ENCODE data around the gene APMAP. TPM values are rescaled to one million over a fixed set of nuclear protein-coding genes. Genes with fewer than 3 reads are reported as not detected.

Gene APMAP
- total RNA-seq, 1 donor: 70.2 TPM

DNA sequence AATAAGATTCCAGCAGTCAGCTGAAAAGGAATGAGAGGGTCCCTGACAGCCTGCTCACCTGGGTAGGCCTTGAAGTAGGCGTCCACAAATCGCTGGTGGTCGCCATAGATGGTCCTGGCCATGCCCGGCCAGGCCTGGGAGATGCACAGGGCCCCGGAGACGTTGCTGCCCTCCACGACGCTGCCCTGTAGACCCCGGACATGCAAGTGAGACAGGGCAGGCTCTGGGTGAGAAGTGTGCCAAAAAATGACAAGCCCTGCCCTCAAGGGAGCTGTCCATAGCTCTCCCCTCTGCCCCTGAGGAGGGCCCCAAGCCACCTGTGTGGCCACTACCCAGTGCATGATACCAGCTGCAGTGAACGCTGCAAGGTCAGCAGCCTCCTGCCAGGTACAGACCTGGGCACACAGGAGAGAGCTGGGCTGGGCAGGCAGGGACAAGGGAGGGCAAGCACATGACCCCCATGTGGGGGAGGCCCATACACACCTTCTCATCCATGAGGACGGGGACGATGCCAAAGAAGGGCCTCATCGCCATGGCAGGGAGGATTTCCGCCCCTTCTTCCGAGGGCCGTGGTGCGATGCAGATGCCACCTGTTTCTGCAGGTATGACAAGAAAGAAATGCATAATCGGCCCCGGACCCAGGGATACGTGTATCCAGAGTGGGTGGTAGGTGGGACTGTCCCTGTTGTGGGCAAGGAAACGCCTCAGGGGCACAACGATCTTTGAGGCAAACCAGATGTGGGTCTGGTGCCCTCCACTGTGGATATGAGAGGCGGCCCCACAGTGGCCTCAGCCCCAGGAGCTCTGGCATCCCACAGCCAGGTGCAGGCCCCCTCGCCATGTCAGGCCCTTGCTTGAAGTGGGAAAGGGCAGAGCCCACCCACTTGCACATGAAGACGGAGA, 21.2 kb upstream of the APMAP start:
- no peak overlapping the region for H3K4me3 ChIP-seq (ENCODE audit: insufficient read depth, low read length)
- TF ChIP-seq, protein P1, sequence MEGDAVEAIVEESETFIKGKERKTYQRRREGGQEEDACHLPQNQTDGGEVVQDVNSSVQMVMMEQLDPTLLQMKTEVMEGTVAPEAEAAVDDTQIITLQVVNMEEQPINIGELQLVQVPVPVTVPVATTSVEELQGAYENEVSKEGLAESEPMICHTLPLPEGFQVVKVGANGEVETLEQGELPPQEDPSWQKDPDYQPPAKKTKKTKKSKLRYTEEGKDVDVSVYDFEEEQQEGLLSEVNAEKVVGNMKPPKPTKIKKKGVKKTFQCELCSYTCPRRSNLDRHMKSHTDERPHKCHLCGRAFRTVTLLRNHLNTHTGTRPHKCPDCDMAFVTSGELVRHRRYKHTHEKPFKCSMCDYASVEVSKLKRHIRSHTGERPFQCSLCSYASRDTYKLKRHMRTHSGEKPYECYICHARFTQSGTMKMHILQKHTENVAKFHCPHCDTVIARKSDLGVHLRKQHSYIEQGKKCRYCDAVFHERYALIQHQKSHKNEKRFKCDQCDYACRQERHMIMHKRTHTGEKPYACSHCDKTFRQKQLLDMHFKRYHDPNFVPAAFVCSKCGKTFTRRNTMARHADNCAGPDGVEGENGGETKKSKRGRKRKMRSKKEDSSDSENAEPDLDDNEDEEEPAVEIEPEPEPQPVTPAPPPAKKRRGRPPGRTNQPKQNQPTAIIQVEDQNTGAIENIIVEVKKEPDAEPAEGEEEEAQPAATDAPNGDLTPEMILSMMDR (IDR thresholded peaks at IDR 0.05; ENCODE audit: extremely low read depth, low read depth, low read length): no peak
- no peaks in the 10 kb centered on the region for H3K36me3 ChIP-seq (ENCODE audit: insufficient read depth, low read length)
- H4K20me1 ChIP-seq (ENCODE audit: insufficient read depth, low read length): no peaks in the 10 kb centered on the region
- H3K9me3 ChIP-seq (ENCODE audit: low read depth, low read length): no peaks in the 10 kb centered on the region
- H3K4me1 ChIP-seq (ENCODE audit: insufficient read depth, low read length): no peaks in the 10 kb centered on the region
- H2AFZ ChIP-seq (ENCODE audit: low read length): no peak overlapping the region
- H3K27ac ChIP-seq (ENCODE audit: low read depth, low read length): no peak overlapping the region
- no peak for DNase-seq (ENCODE audit: insufficient read length, low spot score, missing footprints)
- no peak overlapping the region for H3K4me2 ChIP-seq (ENCODE audit: insufficient read depth, low read length)
- no peaks in the 10 kb centered on the region for H3K27me3 ChIP-seq (ENCODE audit: insufficient read depth, low read length)
- no peaks in the 10 kb centered on the region for H3K79me2 ChIP-seq (ENCODE audit: insufficient read depth, low read length)

DNA sequence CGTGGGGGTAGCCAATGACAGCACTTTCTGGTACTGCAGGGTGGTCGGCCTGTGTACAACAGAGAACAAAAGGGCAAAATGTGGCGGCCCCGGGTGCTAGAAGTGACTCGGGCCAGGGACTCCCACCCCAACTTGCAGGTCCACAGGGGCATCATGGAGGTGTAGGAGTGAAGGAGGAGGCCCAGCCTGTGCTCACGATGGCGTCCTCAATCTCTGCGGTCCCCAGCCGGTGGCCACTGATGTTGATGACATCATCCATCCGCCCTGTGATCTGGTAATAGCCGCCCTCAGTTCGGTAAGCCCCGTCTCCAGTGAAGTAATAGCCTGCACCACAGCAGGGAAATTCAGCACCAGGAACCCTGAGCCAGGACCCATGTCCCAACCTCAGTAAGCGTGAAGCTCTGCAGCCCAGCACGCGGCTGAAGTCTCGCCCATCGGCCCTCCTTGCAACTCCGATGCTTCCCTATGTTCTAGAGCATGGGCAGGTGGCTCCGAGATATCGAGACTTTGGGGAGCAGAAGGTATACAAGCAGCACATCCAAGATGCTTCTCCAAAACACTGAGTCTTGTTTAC, 20.2 kb upstream of the APMAP start:
- H3K27ac ChIP-seq (ENCODE audit: low read depth, low read length): no peak overlapping the region
- no peaks in the 10 kb centered on the region for H3K9me3 ChIP-seq (ENCODE audit: low read depth, low read length)
- H2AFZ ChIP-seq (ENCODE audit: low read length): no peak overlapping the region
- no peaks in the 10 kb centered on the region for H3K4me1 ChIP-seq (ENCODE audit: insufficient read depth, low read length)
- TF ChIP-seq, protein P1 (IDR thresholded peaks at IDR 0.05; ENCODE audit: extremely low read depth, low read depth, low read length): no peak
- H3K4me2 ChIP-seq (ENCODE audit: insufficient read depth, low read length): no peak overlapping the region
- no peaks in the 10 kb centered on the region for H3K27me3 ChIP-seq (ENCODE audit: insufficient read depth, low read length)
- no peak overlapping the region for H3K4me3 ChIP-seq (ENCODE audit: insufficient read depth, low read length)
- H4K20me1 ChIP-seq (ENCODE audit: insufficient read depth, low read length): no peaks in the 10 kb centered on the region
- no peak for DNase-seq (ENCODE audit: insufficient read length, low spot score, missing footprints)
- H3K36me3 ChIP-seq (ENCODE audit: insufficient read depth, low read length): no peaks in the 10 kb centered on the region
- H3K79me2 ChIP-seq (ENCODE audit: insufficient read depth, low read length): no peaks in the 10 kb centered on the region

DNA sequence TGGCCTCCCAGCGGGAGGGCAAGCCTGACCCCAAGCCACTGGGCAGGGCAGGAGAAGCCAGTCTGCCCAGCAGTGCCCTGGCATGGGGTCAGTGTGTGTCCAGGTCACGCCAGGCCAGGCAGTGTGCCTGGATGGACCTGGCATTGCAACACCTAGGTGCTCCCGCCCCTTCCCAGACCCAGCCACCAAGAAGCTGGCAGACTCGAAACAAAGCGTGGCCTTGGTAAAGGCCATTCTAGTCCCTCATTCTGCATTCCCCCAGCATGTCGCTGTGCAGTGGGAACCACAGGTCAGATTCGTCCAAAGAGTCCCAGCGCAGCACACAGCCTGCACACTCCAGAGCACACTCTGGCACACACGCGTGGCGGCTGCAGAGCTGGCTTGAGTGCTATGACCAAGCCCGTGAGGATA, 19.3 kb upstream of the APMAP start:
- TF ChIP-seq, protein P1 (IDR thresholded peaks at IDR 0.05; ENCODE audit: extremely low read depth, low read depth, low read length): no peak
- no peak overlapping the region for H3K27ac ChIP-seq (ENCODE audit: low read depth, low read length)

DNA sequence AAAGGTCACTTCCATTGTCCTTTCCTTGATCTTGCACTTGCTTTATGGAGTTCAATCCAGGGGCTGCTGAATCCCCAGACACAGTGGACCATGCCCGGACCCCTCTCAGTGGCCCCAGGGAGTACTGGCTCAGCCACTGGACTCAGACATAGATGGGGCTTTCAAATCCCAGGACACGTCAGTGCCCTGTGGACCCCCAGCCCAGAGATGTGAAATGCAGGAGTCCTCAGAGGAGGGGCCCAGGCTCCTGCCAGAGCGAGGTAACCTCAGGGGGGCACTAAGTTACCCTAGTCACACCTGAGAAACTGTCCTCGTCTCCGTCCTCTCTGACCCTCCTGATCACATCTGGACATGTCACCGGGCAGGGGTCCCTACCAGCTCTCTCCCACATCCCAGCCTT, 18.7 kb upstream of the APMAP start:
- Histone ChIP-seq H3K27me3 (ENCODE audit: insufficient read depth, low read length) (no peaks in the 10 kb centered on the region), H3K79me2 (ENCODE audit: insufficient read depth, low read length) (no peaks in the 10 kb centered on the region), H3K36me3 (ENCODE audit: insufficient read depth, low read length) (no peaks in the 10 kb centered on the region), H3K4me2 (ENCODE audit: insufficient read depth, low read length) (no peak overlapping the region), H2AFZ (ENCODE audit: low read length) (no peak overlapping the region), H3K4me1 (ENCODE audit: insufficient read depth, low read length) (no peaks in the 10 kb centered on the region), H3K27ac (ENCODE audit: low read depth, low read length) (no peak overlapping the region), H4K20me1 (ENCODE audit: insufficient read depth, low read length) (no peaks in the 10 kb centered on the region), H3K4me3 (ENCODE audit: insufficient read depth, low read length) (no peak overlapping the region), H3K9me3 (ENCODE audit: low read depth, low read length) (no peaks in the 10 kb centered on the region)
- no peak for DNase-seq (ENCODE audit: insufficient read length, low spot score, missing footprints)
- TF ChIP-seq, protein P1 (IDR thresholded peaks at IDR 0.05; ENCODE audit: extremely low read depth, low read depth, low read length): no peak

More for the DNA sequence above, 19.3 kb upstream of the APMAP start:
- Histone ChIP-seq H3K4me2 (ENCODE audit: insufficient read depth, low read length) (no peak overlapping the region), H3K9me3 (ENCODE audit: low read depth, low read length) (no peaks in the 10 kb centered on the region), H4K20me1 (ENCODE audit: insufficient read depth, low read length) (no peaks in the 10 kb centered on the region), H2AFZ (ENCODE audit: low read length) (no peak overlapping the region), H3K79me2 (ENCODE audit: insufficient read depth, low read length) (no peaks in the 10 kb centered on the region), H3K27me3 (ENCODE audit: insufficient read depth, low read length) (no peaks in the 10 kb centered on the region), H3K4me1 (ENCODE audit: insufficient read depth, low read length) (no peaks in the 10 kb centered on the region), H3K4me3 (ENCODE audit: insufficient read depth, low read length) (no peak overlapping the region), H3K36me3 (ENCODE audit: insufficient read depth, low read length) (no peaks in the 10 kb centered on the region)
- DNase-seq (ENCODE audit: insufficient read length, low spot score, missing footprints): no peak

Data from osteoblast (primary cell).